HepG2 (cell line): ENCODE measurements around the gene POSTN. TPM values are rescaled to one million over a fixed set of nuclear protein-coding genes. Genes with fewer than 3 reads are reported as not detected.

Source experiments
- ATAC-seq: fragments of 200-7000 bp; cut with Tn5 transposase; 3 replicates; pipeline ENCODE4 v1.9.1; 2020; ENCODE audit warnings: mild to moderate bottlenecking, moderate library complexity
- BruUV-seq: library from RNA; stranded (reverse); fragments of 400-500 nt; replicated peaks from 2 replicates; lab custom pipeline; 2021; lab: Mats Ljungman, UMichigan
- CTCF ChIA-PET: fragments of 300-600 bp; formaldehyde crosslinking; extraction: SDS; loops from one replicate; lab custom pipeline; 2021; ENCODE audit warnings: low total read pairs, inconsistent platforms, low intra/inter-chr PET ratio; lab: Yijun Ruan, JAX
- POLR2A ChIA-PET: fragments of 350-600 bp; sonication (Branson Sonifier 250); formaldehyde crosslinking; loops from one replicate; lab custom pipeline; 2020; ENCODE audit warnings: antibody characterized with exemption, inconsistent platforms; lab: Yijun Ruan, JAX
- DNase-seq: peaks from one replicate; pipeline ENCODE4 v3.0.0-alpha.2; 2015; ENCODE audit warnings: low spot score
- FAIRE-seq: peaks from 3 replicates; lab custom pipeline; 2011; peaks lifted over from hg19 to GRCh38; lab: Jason Lieb, UNC
- H2AFZ ChIP-seq: one replicate; pipeline ENCODE4 v1.6.1; 2011; ENCODE audit warnings: low read length, inconsistent platforms
- H3K27ac ChIP-seq: fragments of 300-600 bp; 3 replicates; pipeline ENCODE4 v1.8.0; 2011; ENCODE audit warnings: mixed run types, mild to moderate bottlenecking, mixed read lengths, low read length, inconsistent platforms; ENCODE audit not compliant: insufficient read depth; ENCODE audit errors: extremely low read length
- H3K27me3 ChIP-seq, 2 experiments: fragments of 200-600 bp in 1 of 2; 2 replicates in 1 of 2; 3 replicates in 1 of 2; pipeline versions ENCODE4 v1.6.0 to v1.8.0; 2011; ENCODE audit warnings: low read length in 2 of 2, mild to moderate bottlenecking in 2 of 2, moderate library complexity in 2 of 2, inconsistent platforms in 1 of 2; ENCODE audit not compliant: insufficient read depth in 2 of 2, control insufficient read depth in 1 of 2
- H3K36me3 ChIP-seq, 2 experiments: fragments of 200-600 bp in 1 of 2; replicated peaks in 1 of 2; 2 replicates in 1 of 2; 3 replicates in 1 of 2; pipeline versions ENCODE4 v1.5.1 to v1.8.0; 2011; ENCODE audit warnings: low read length in 2 of 2, inconsistent platforms in 1 of 2; ENCODE audit not compliant: insufficient read depth in 2 of 2, control insufficient read depth in 1 of 2
- H3K4me1 ChIP-seq: 2 replicates; pipeline ENCODE4 v1.5.1; 2012; ENCODE audit warnings: low read length, inconsistent platforms; ENCODE audit not compliant: insufficient read depth
- H3K4me2 ChIP-seq: 2 replicates; pipeline ENCODE4 v1.6.0; 2011; ENCODE audit warnings: low read depth, low read length, inconsistent platforms
- H3K4me3 ChIP-seq, 3 experiments: fragments of 200-600 bp in 1 of 3; sonication (generic), shearing (Covaris generic) in 1 of 3; replicated peaks in 1 of 3; 2 replicates each; pipeline ENCODE4 v1.5.1; 2011 to 2016; ENCODE audit warnings: low read length in 3 of 3, inconsistent platforms in 2 of 3, low read depth in 2 of 3, mild to moderate bottlenecking in 2 of 3, control low read depth in 1 of 3, mixed read lengths in 1 of 3; ENCODE audit not compliant: insufficient read depth in 1 of 3
- H3K79me2 ChIP-seq: one replicate; pipeline ENCODE4 v1.6.1; 2011; ENCODE audit warnings: low read length, inconsistent platforms; ENCODE audit not compliant: insufficient read depth
- H3K9ac ChIP-seq: 2 replicates; pipeline ENCODE4 v1.6.0; 2011; ENCODE audit warnings: mild to moderate bottlenecking, low read depth, low read length, inconsistent platforms; ENCODE audit not compliant: insufficient read depth
- H3K9me3 ChIP-seq: 2 replicates; pipeline ENCODE4 v1.5.1; 2012; ENCODE audit warnings: mild to moderate bottlenecking, low read length
- H4K20me1 ChIP-seq: 2 replicates; pipeline ENCODE4 v1.6.0; 2011; ENCODE audit warnings: inconsistent platforms, mild to moderate bottlenecking, low read length, moderate library complexity; ENCODE audit not compliant: insufficient read depth
- KLF12 ChIP-seq: sonication (generic); formaldehyde crosslinking; IDR thresholded peaks from 2 replicates; pipeline ENCODE4 v1.4.0; 2020; ENCODE audit warnings: missing genetic modification reagents, borderline replicate concordance
- MXD1 ChIP-seq: sonication (generic); formaldehyde crosslinking; IDR thresholded peaks from 2 replicates; pipeline ENCODE4 v1.4.0; 2020; ENCODE audit warnings: mild to moderate bottlenecking, missing genetic modification reagents
- POGK ChIP-seq: sonication (generic); formaldehyde crosslinking; conservative IDR thresholded peaks from 2 replicates; pipeline ENCODE4 v1.8.0; 2022; ENCODE audit warnings: mild to moderate bottlenecking, moderate library complexity, missing genetic modification reagents
- PRDM10 ChIP-seq: sonication (generic); formaldehyde crosslinking; IDR thresholded peaks from 2 replicates; pipeline ENCODE4 v1.4.0; 2020; ENCODE audit warnings: low read depth, missing genetic modification reagents
- RXRB ChIP-seq: IDR thresholded peaks from 2 replicates; pipeline ENCODE4 v1.6.1; 2016; ENCODE audit warnings: borderline replicate concordance, missing genetic modification reagents, missing compliant biosample characterization
- SMAD3 ChIP-seq: sonication (generic); formaldehyde crosslinking; IDR thresholded peaks from 2 replicates; pipeline ENCODE4 v1.4.0; 2020; ENCODE audit warnings: missing genetic modification reagents
- ZBTB4 ChIP-seq: sonication (generic); formaldehyde crosslinking; IDR thresholded peaks from 2 replicates; pipeline ENCODE4 v1.4.0; 2020; ENCODE audit warnings: missing genetic modification reagents, mild to moderate bottlenecking, borderline replicate concordance
- ZGPAT ChIP-seq: IDR thresholded peaks from 2 replicates; pipeline ENCODE4 v1.6.1; 2016; ENCODE audit warnings: mild to moderate bottlenecking
- ZNF136 ChIP-seq: sonication (generic); formaldehyde crosslinking; IDR thresholded peaks from 2 replicates; pipeline ENCODE4 v1.8.1; 2022; ENCODE audit warnings: low read depth, mild to moderate bottlenecking, moderate library complexity, missing genetic modification reagents
- ZNF256 ChIP-seq: sonication (generic); formaldehyde crosslinking; conservative IDR thresholded peaks from 2 replicates; pipeline ENCODE4 v1.4.0; 2020; ENCODE audit warnings: missing genetic modification reagents
- ZNF33A ChIP-seq: sonication (generic); formaldehyde crosslinking; IDR thresholded peaks from 2 replicates; pipeline ENCODE4 v1.5.1; 2020; ENCODE audit warnings: missing genetic modification reagents, mild to moderate bottlenecking, moderate library complexity, borderline replicate concordance
- ZNF557 ChIP-seq: sonication (generic); formaldehyde crosslinking; IDR thresholded peaks from 2 replicates; pipeline ENCODE4 v1.4.0; 2020; ENCODE audit warnings: missing genetic modification reagents
- WGBS: methylation state at CpG from one replicate; pipeline ENCODE4 v1.1.6; 2017; ENCODE audit warnings: low lambda C conversion rate; 5-methylcytosine and 5-hydroxymethylcytosine counted together
- in situ Hi-C: cut with HindIII; loops from 2 replicates; pipeline ENCODE4 v1.10.0; 2017; ENCODE audit warnings: low pct_unique_long_range_greater_than_20kb; ENCODE audit not compliant: extremely low pct_ligation_motif_present
- intact Hi-C: fragments of 100-400 bp; cut with micrococcal nuclease; formaldehyde crosslinking; loops from one replicate; pipeline ENCODE4 v1.10.0; 2022; ENCODE audit not compliant: unreplicated experiment
- polyA plus RNA-seq, 8 experiments: library from polyadenylated mRNA; depleted of rRNA in 3 of 8; stranded (reverse) in 7 of 8; unstranded in 1 of 8; fragments of >200 nt; fragmentation: Illumina TruSeq in 4 of 8; extraction: Trizol in 4 of 8; gene quantifications; 2 replicates each; pipeline versions ENCODE4 v1.2.1 to v1.2.3, GENCODE V29; 2011 to 2016; ENCODE audit warnings: low read depth in 4 of 8, missing spikeins in 1 of 8, mixed read lengths in 1 of 8; ENCODE audit not compliant: insufficient read depth in 1 of 8
- total RNA-seq, 5 experiments: library from RNA; depleted of rRNA; stranded (reverse); fragments of >200 nt; fragmentation: Illumina TruSeq; extraction: Trizol; gene quantifications; 2 replicates each; pipeline ENCODE4 v1.2.3, GENCODE V29; 2016; ENCODE audit warnings: low read depth in 1 of 5

POSTN gene
- total and polyA plus RNA-seq, 2 of the 13 experiments (the other 11 are each of a cell fraction or from before 2014, with no cell fraction given): not detected

GRCh38 chr13:37515226-37515625 lies 83.3 kb downstream of the POSTN start:
- ATAC-seq (no peak), DNase-seq (no peak), FAIRE-seq (no peak)
- H3K27ac ChIP-seq: no peak overlapping the region
- no peaks in the 10 kb centered on the region for H4K20me1 ChIP-seq
- no peaks in the 10 kb centered on the region for H3K36me3 ChIP-seq
- in situ Hi-C loops: no loop called here
- H3K4me1 ChIP-seq: no peaks in the 10 kb centered on the region
- ChIA-PET CTCF (no interaction called here), POLR2A (no interaction called here)
- no peak overlapping the region for H2AFZ ChIP-seq
- no peaks in the 10 kb centered on the region for H3K9me3 ChIP-seq
- no peak overlapping the region for H3K4me3 ChIP-seq
- BruUV-seq: no TSS peak
- no peaks in the 10 kb centered on the region for H3K79me2 ChIP-seq
- H3K27me3 ChIP-seq: no peaks in the 10 kb centered on the region
- no peak overlapping the region for H3K9ac ChIP-seq
- intact Hi-C loops: no loop called here
- no peak overlapping the region for H3K4me2 ChIP-seq
- 5% methylated on average over 1 of the region's 1 CpG for WGBS
- no peak for TF ChIP-seq RXRB (CRISPR knock-in tag)
- TF ChIP-seq SMAD3: no peak
- no peak for TF ChIP-seq ZNF557 (CRISPR knock-in tag)
- no peak for TF ChIP-seq ZGPAT (CRISPR knock-in tag)
- TF ChIP-seq POGK (CRISPR knock-in tag): no peak
- TF ChIP-seq ZNF33A (CRISPR knock-in tag): no peak
- no peak for TF ChIP-seq ZBTB4 (CRISPR knock-in tag)
- TF ChIP-seq KLF12: no peak
- no peak for TF ChIP-seq ZNF136 (CRISPR knock-in tag)
- no peak for TF ChIP-seq PRDM10 (CRISPR knock-in tag)
- no peak for TF ChIP-seq MXD1 (CRISPR knock-in tag)
- no peak for TF ChIP-seq ZNF256 (CRISPR knock-in tag)
